Activated CD4-positive, alpha-beta T cell treated with anti-CD3 and anti-CD28 coated beads, Interleukin-2, amount 50 U/mL, for 4 hours (primary cell): ENCODE data around the gene PALLD.

Source experiments
- DNase-seq, 2 experiments: peaks; one replicate each; pipeline ENCODE4 v3.0.0-alpha.2; 2020

PALLD gene

DNA sequence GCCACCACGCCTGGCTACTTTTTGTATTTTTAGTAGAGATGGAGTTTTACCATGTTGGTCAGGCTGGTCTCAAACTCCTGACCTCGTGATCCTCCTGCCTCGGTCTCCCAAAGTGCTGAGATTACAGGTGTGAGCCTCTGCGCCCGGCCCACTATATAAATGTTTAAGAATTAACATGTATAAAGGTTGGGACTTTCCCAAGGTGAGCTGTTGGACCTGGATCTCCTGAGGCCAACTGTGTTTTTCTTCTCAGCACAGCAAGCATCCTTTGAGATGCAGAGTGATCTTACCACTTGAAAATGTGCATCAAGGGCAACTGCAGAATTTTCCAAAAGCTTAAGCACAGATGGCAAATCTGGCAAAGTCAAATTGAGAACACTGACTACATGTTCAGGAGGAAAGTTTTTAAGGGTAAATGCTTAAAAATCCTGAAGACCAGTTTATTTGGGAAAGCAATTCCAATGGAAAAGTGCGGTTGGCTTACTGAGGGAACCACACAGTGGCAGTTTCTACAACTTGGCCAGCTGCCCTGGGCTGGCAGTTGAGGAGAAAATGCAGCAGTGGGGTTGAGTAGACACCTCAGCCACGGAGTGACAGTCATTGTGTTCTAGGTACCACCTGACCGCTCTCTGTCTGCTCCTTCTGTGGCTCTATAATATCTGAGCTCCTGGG lies 344.3 kb downstream of the PALLD start:
- no peak for DNase-seq

- no peak for DNase-seq
Measured at GRCh38 chr4:168841672-168842019, 344.8 kb downstream of the PALLD start.

DNA sequence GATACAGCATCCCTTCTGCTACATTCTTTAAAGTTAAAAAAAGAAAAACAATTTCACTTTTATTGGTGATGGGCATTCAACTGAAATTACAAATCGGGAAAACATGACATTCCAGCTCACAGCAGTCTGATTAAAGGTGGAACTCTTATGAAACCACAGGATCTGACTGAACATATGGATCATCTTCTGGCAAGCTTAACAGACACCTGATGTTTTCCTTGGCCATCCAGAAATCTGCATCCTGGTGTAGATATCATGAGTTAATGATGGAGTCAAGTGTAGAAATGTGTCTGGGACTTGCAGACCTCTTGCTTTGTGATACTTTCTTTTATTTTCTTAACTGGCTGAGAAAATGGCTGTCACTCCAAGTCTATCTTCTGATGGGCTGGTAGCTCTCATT lies 345.3 kb downstream of the PALLD start:
- no peak for DNase-seq

DNA sequence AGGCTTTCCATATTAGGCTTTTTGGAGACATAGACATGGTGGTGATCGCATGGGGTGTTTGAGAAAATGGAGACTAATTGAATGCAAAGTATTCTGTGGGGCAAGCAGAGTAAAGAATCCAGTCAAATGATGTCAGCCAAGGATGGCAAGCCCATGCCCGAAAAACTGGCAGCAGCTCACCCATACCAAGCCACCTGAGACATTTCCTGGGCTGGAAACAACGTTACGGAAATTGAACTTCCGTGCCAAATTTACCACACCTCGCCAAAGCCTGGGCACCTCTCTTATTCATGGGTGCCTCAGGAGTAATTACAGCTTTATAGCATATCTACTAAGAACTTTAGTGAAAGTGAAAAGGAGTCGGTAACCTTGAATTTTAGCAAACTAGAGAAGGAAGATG lies 346.8 kb downstream of the PALLD start:
- no peak for DNase-seq

DNA sequence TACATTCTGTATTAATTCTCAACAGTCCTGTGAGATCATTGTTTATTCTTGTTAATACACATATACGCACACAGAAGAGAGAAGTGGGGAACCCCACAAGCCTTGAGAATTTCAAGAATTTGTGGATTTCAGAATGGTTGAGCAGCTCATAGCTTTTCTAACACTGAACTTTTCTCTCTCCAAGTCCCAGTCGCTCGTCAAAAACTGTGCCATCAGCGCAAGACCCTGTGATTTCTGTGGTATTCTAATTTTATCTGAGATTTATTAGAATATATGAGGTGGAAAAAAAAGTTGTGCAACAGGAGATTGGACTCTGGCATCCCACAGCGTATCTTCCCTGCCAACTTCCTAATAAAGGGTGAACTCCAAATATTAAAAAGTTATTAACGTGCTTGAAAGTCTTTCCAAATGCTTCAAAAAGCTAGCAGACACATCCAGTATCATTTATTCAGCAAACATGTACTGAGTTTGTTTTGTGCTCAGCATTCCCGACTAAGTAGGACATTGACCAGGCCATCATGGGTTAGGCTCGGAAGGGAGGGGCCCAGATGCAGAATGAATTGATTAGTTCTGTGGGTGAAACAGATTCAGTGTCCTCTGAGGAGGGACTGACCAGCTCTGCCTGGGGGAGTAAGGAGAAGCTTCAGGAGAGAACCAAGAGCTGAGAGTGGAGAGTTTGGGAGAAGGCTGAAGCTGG lies 347.6 kb downstream of the PALLD start:
- no peak for DNase-seq

DNA sequence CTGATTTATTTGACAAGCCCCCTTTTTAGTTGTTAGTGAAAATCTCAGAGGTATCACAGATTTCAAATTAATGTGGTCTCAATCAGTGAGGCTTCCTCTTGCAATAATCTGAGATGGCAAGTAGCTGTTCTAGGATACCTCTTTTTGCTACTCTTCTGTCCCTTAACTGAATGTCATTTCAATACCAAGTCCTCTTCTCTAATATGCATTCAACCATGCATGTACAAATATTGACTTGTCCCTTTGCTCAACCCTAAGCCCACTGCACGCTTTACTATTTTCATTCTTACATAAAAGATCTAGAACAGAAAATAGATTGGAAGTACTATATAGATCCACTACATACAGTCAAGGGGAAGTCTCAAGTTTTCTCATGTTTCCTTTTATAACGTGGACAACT lies 349.0 kb downstream of the PALLD start:
- no peak for DNase-seq

- DNase-seq: no peak
Measured at GRCh38 chr4:168846414-168846813, 349.6 kb downstream of the PALLD start.

DNA sequence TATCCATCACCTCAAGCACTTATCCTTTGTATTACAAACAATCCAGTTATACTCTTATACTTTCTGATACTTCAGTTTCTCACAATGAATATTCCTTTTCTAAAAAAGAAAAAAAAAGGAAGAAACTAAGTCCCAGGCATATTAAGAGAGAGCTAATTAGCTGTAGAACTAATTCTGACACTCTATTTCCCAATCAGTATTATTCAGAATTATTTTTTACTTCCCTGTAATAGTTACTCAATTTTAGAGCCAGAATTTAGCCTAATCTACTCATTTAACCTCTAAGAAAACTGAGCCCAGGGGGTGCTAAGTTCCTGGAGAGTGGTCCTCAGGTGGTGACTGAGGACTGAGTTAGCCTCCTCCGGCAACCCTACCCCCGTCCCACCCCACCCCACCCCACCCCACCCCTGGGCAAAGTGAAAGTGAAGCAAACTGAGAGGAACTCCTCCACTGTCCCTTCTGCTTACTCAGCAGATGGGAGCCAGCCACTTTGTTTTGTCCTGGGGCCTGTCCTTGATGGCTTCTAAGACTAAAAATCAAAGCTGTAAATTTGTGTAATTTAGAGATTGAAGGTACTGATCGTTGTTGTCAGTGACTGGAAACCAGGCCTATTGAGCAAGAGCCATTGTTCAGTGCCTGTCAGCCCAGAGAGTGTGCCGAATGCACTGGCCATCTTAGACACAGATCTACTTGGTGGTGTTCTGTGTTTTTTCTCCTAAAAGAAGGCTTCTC lies 351.1 kb downstream of the PALLD start:
- DNase-seq: no peak

DNA sequence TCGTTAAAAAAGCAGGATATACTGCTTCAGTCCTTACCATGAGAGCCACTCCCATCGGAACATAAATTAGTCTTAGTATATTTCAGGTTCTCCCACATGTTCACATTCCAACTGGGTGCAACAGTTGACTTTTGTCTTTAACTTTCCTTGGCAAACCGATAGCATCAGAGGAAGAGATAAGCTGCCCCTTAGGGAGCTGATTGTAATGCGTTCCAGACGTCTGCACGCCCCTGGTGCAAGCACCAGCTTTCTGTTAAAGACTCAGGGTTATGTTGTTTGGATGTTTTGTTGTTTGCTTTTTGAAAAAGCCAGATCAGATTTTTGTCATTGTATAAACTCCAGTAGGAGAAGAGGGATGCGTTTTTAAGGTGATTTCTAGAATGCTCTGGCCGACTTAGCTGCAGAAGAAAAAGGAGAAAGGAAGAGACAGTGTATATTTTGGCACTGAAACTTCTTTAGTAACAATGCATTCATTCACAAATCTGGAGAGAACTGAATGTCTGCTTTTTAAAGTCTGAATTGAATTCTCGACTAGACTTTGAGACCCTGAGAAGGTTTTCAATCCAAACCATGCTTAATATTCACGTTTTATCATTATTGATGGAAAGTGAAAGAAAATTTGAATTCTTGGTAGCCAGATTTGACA lies 352.3 kb downstream of the PALLD start:
- DNase-seq: no peak

DNA sequence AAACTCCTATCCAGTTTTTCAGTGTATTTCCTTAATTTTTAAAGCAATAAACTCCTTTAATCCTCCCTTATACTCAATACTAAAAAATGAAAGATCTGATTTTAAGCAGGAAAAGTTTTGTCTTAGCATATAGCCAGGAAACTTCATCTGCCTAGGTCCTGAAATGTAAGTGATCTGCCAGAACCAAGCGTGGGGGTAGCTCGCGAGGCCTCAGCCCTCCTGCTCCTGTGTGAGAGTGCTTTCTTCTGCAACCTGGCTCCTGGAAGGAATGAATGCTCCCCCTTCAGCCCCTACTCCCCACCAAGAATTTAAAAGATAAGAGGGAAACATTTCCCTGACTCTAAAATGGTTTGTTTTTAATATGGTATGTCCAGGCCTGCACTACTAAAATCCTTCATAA lies 353.1 kb downstream of the PALLD start:
- DNase-seq: no peak

- no peak for DNase-seq
Measured at GRCh38 chr4:168852387-168852786, 355.5 kb downstream of the PALLD start.

DNA sequence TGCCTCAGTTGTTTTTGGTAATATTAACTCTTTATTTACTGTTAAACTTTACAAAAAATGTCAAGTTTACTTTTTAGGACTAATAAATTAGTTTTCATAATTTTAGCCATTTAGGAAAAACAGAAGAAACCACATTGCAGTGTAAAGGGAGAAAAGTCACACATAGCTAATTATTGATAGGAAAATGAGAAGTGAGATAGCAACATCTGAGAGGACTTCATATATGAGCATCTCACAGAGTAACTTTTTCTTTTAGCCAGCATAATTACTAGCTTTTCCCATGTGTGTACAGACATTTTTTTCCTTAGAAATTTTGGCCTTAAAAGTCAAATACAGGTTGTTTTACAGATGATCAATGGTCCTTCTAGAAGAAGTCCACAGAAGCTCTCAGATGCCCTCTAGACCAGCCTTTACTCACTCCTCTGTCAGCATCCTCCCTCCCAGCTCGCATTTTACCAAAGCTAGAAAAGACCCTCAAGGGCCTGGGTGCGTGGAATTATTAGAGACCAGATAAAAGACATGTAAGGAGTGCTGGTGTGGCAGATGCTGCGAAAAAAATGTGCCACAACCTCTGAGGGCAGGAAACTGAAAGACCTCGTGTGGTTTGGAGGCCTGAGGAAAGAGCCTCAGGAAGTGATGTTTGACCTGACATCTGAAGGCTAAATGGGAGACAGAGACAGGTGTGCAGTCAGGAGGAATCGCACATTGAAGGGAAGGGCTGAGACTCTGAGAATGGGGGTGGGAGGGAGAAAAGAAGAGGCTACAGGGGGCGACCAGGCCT lies 356.3 kb downstream of the PALLD start:
- DNase-seq: no peak

DNA sequence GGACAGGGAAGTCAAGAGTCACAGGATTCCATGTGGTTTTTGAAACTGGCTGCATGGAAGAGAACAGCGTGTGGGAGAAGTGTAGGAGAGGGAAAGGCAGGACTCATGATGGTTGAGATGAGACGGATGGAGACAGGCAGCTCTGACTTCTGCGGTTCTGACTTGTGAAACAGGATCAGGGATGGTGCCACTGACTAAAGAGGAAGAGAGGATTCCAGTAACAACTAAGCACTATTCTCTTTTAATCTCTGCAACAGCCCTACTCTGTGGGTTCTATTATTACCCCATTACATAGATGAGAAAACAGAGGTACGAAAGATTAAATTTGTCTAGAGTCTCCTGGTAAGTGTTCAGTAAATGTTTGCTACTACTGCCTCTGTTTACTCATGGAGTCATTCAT lies 356.9 kb downstream of the PALLD start:
- no peak for DNase-seq

GRCh38 chr4:168854350-168854921 lies 357.6 kb downstream of the PALLD start:
- no peak for DNase-seq

DNA sequence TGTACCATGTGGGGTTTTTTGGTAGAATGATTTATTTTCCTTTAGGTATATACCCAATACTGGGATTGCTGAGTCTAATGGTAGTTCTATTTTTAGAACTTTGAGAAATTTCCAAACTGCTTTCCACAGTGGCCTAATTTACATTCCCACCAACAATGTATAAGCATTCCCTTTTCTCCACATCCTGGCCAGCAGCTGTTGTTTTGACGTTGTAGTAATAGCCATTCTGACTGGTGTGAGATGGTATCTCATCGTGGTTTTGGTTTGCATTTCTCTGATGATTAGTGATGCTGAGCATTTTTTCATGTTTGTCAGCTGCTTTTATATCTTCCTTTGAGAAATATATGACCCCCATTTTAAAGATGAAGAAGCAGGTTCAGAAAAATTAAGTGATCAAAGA lies 359.5 kb downstream of the PALLD start:
- no peak for DNase-seq

DNA sequence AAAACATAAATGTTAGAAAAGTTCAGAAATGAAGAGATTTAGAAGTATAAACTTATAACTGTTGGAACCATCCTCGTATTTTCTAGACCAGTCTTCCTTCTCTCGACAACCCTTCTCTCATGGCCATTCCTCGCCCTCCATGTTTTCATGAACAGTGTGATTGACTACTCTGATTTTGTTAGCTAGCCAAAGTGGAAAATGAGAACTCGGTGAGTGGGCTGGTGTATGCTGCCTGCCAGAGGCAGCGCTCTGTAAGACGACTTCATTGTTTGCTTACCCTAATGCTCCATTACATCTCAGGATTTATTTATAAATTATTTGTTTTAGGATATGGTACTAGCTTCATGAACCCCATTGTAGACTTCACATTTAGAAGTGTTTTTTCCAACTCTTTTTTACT lies 360.2 kb downstream of the PALLD start:
- DNase-seq: no peak

- DNase-seq: no peak
Measured at GRCh38 chr4:168857546-168858314, 360.9 kb downstream of the PALLD start.

DNA sequence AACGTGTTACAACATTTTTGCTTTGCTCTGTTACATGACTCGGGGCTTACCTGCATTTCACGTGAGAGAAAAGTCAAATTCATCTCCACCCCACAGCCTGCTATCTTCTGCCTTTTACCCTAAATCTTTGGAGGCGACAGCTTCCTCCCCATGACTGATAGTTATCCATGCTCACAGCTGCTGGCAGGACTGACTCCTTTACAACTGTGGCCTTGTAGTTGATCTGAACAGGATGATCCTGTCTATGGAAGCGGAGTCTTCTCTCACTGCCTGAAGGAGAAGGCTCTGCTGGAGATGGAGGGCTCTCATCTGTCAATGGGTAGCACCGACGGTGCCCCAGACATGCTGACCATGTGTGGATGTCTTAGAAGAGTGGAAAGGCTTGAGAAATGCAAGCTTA lies 362.2 kb downstream of the PALLD start:
- no peak for DNase-seq

DNA sequence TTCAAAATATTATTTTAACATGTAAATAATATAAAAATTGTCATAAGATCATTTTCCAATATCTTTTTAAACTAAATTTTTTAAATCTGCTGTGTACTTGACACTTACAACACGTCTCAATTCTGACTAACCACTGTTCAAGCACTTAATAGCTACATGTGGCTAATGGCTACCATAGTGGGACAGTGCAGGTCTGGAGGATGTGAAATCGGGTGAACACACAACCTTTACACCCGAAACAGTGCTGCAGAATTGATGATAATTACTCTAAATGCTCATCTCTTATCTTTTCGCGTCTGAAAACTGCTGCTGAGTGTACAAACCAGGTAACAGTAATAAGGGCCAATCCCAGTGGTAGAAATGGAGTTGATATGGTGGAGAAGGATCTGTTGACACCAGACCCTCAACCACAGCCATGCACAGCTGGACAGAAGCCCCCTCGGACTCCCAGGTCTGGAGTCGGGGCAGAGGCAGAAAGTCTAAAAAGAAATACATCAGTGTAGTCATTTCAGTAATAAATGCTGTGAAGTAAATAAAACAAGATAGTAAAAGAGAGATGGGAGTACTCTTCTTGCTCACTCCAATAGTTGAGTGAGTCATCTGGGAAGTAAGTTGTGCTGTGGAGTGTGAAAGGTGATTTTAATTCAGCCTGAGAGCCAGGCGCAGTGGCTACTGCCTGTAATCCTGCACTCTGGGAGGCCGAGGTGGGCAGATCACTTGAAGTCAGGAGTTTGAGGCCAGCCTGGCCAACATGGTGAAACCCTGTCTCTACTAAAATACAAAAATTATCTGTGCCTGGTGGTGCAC lies 363.2 kb downstream of the PALLD start:
- DNase-seq: no peak

- no peak for DNase-seq
Measured at GRCh38 chr4:168860827-168861226, 364.0 kb downstream of the PALLD start.
